Activated CD8-positive, alpha-beta memory T cell treated with anti-CD3 and anti-CD28 coated beads for 1 hour (primary cell): Measurements from ENCODE around the gene ASZ1.

Experiments
- DNase-seq, 2 donors: peaks; one replicate each; pipeline ENCODE4 v3.0.0-alpha.2; 2020; ENCODE audit warnings: low read depth in 1 of 2; ENCODE audit errors: extremely low read depth in 1 of 2

The ASZ1 gene

DNA sequence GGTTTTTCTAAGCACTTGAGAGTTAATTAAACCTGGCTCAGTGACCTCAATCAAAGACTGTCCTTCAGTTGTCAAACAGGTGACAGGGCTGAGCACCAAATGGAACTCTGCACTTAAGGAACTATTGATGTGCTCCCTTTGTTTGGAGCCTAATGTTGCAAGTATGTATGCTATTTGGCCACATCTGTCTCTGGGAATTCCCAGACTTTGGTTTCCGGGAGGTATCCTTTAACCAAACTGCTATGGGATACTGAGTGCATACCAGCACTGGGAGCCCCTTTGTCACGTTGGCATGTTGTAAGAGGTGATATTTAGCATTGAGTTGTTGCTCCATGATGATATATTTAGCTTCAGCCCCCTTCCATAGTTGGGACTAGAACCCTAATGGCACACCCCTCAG lies 25.2 kb downstream of the ASZ1 start:
- no peak for DNase-seq

- no peak for DNase-seq
These were observed 25.8 kb downstream of the ASZ1 start for GRCh38 chr7:117401293-117402002.

DNA sequence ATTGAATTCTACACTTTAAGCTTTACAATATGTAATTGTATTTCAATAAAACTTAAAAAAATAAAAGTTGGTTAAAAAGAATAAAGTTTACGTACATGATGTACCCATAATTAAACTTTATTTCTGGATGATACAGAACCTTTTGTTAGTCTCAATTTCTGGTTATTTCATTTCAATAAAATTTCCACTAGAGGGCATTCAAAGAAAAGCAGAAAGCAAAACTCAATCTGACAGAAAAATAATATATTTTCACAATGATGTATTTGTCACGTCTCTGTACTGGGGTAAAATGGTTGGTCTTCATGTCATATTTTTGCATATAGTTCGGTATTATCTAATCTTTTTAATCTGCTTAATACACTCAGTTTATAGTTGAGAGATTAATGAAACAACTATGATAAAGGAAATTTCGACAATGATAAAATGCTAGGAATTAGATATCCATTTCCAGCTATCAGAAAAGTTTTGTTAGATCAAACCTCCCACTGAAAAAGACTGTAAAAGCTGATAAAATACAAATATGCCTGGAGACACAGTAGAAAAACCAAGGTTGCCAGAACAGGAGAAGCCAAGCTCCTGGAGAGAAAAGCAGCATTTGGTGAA lies 27.4 kb downstream of the ASZ1 start:
- DNase-seq, result no peak

- DNase-seq, result no peak
These were observed 31.6 kb downstream of the ASZ1 start for GRCh38 chr7:117395743-117396142.

DNA sequence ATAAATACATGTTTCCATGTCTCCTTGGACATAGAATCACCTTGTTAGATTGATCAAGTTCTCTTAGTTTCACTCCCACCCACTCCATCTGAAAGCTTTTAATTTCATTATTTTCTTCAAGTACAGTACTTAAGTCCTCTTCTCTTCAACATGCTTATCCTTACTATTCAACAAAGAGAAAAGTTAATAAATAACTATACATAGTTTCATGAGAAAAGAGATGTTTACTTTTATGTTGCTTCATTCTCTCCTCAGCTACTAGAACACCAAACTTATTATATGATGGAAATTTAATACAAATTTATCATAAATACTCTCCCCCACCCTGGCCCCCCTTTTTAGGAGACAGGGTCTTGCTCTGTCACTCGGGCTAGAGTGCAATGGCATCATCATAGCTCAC lies 33.5 kb downstream of the ASZ1 start:
- no peak for DNase-seq

DNA sequence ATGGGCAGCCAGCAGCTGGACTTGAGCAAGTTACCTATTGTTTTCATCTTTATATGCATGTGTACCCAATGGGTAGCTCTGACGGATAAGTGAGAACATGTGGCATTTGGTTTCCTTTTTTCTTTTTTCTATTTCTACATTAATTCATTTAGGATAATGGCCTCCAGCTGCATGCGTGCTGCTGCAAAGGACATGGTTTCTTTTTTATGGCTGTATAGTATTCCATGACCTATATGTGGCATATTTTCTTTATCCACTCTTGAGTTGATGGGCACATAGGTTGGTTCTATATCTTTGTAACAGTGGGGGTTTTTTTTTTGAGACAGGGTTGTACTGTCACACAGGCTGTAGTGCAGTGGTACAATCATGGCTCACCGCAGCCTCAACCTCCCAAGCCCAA lies 37.4 kb downstream of the ASZ1 start:
- no peak for DNase-seq

GRCh38 chr7:117386110-117386706 lies 41.1 kb downstream of the ASZ1 start:
- DNase-seq, result no peak

DNA sequence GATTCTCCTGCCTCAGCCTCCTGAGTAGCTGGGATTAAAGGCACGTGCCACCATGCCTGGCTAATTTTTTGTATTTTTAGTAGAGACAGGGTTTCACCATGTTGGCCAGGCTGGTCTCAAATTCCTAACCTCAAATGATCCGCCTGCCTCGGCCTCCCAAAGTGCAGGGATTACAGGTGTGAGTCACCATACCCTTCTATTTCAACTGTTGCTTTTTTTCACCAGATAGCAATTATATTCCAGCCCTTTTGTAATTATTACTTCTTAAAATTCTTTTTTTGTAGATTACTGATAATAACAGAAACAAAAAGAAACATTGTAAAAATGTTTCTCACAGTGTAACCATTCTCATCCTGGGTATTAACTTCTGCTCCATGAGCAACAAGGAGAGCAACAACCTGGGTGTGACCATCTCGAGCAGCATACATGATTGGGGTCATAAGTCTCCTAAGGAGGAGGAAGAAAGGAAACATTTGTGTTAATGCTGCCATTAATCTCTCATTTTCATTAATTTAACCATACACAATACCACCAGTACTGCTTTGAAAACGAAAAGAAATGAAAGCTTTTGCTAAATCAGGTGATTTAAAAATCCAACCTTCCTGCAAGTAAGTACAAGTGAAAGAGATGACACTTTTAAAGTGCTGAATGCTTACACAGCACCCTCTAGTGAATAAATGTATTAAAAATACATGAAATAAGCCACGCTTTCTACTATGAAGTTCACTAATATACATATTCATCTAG lies 41.8 kb downstream of the ASZ1 start:
- no peak for DNase-seq

DNA sequence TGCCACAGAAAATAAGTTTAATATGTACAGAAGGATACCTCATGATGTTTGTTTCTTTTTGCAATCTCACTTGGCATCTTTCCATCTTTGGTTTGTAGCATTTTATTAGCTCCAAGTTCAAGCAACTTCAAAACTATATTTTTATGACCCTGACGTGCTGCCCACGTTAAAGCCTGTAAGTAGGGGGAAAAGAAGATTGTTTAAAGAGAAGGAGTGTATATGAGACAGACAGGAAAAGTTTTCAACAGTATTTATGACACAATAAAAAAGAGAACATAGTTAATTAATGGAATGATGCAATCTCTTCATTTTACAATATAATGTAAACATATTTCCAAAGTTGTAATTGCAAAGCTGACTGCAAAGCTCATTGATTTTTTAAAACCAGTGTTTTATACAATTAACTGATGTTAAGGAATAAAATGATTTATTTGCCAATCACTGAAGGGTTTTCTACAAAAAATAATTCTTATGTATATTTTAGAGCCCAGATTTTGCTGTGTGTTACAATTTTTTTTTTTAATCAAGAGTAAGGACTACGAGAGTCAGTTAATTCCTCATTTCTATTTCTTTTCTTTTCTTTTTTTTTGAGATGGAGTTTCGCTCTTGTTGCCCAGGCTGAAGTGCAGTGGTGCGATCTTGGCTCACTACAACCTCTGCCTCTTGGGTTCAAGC lies 42.5 kb downstream of the ASZ1 start:
- no peak for DNase-seq

GRCh38 chr7:117383483-117384189 lies 43.7 kb downstream of the ASZ1 start:
- no peak for DNase-seq

DNA sequence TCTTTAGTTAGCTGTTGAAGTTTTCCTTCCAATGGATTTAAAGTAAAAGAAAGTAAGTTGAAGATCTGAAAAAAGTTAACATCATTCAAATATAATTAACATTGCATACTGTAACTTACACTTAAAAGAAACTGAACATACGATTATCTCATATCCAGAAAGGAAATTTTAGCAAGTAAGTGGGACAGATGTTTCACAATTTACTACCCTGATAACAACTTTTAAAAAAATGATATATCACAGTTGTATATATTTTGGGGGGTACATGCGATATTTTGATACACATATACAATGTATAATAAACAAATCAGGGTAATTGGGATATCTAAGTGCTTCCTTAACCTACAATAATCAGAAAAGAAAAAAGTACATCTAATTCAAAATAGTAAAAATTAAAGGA lies 44.2 kb downstream of the ASZ1 start:
- no peak for DNase-seq

- no peak for DNase-seq
These were observed 45.9 kb downstream of the ASZ1 start for GRCh38 chr7:117381362-117381761.

DNA sequence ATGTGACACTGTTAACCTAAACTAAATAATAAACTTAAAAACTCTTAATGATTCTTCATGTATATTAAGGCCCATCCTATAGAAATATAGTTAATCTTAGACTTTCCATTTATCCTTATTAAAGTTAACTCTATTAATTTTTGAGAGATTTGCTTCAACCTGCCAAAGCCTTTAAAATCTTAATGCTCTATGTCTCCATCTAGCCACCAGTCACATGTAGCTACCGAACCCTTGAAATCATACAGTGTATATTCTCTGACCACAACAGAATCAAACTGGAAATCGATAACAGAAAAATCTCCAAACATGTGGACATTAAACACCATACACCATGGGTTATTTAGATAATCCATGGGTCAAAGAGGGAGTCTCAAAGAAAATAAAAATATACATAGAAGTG lies 51.9 kb downstream of the ASZ1 start:
- no peak for DNase-seq

DNA sequence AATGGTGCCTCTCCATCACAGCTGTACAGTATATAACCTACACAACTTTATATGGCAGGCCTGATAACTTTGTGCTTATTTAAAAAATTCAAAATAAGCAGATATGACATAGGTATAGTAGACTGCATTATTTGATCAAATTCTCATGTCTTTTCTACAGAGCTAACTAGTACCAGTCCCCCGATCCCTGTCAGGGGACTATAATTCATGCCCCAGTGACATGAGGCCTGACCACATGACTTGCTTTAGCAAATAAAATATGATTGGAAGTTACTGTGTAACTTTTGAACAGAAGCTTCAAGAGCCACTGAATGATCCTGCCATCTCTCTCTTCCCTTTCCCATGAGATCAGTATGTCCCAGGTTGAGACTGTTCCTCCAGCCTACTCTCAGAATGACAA lies 55.2 kb downstream of the ASZ1 start:
- no peak for DNase-seq

DNA sequence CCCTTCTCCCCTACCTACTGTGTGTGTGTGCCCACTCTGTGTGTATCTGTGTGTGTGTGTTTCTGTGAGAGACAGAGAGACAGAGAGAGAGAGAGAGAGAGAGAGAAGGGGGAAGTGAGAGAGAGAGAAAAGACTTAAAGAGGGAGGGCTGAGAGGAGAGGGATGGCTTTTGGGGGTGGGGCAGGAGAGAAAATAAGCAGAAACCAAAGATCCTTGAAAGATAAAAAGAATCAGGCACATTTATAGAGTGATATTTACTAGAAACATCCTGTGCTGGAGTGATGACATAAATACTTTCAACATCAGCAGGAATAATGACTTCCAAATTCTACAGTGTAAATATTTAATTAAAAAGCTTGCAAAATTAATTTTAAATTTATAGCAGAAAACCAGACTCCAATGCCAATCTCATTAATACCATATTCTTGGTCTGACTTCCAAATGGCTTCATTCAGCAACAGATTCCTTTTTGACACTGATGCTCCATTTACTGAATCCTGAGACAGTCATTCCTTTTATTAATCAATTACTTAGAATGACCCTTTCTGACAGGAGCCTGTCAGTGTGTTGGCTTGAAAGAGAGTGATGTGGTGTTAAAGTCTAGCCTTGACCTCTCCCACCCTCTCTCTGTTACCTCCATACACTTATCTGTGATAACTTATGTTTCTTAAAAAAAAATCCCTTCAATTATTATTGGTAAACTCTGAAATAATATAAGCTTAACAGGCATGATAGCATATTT lies 62.8 kb downstream of the ASZ1 start:
- no peak for DNase-seq

GRCh38 chr7:117362294-117362888 lies 64.9 kb downstream of the ASZ1 start:
- no peak for DNase-seq

DNA sequence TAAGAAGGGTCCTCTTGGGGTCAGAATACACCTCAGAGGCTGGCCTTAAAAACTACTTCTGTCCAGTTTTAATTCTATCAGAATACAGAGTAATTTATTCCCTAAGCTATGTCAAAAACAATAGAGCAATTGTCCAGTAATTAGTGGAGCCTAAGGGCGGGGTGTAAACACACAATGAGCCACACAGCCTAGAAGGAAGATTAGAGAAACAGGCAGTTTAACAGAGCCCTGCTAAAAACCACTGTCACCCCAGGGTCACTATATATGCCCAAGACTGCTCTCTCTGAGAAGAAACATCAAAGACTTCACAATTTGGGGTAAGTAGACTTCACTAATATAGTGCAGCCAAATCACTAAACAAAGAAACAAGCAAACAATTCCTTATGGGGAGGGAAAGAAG lies 77.3 kb downstream of the ASZ1 start:
- DNase-seq, result no peak

DNA sequence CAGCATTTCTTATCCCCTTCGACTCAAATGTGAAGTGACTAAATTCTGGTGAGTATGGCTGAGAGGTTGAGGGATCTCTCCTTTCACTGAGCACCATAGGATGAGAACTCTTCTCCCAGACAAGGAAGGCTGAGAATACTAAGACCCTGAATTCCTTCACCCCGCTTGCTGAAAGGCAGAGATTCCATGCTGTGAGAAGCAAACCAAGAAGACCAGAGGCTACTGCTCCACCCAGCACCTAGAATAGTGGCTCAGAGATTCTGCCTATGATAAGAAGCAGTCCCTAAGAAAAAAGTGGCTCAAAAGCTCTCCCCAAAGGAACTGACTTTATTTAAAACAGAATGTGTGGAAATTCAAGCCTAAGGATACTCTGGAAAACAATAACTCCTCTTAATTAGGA lies 77.7 kb downstream of the ASZ1 start:
- no peak for DNase-seq

DNA sequence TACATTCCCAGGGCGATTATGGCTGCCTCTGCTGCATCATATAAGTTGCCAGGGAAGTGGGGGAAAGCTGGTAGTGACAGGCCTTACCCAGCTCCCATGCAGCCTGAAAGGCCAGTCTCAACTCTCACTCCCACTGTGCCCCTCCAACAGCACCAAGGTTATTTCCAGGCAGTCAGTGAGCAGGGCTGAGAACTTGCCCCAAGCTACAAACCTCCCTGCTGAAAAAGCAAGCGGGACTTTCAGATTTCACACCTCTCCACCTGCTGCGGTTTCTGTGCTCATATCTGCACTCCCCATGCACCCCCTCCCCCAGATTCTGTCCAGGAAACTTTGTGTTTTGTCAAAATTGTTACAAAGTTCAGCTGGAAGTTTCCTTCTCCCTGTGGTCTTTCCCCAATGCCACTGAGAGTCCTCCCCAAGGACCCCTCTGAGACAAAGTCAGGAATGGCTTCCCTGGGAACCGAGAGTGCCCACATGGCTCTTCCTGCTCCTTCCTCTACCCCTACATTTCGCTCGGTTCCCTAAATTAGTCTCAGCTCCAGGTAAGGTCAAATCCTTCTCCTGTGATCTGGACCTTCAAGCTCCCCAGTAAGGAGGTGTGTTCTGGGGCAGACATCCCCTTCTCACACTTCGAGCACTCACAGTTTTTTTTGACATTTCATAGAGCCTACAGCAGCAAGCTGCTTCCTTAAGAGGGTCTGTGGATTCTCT lies 79.2 kb downstream of the ASZ1 start:
- no peak for DNase-seq
